Parathyroid adenoma (tissue), 2 donors: ENCODE measurements around the gene TCF4.

Experiments
- H2AFZ ChIP-seq: fragments of 300-600 bp; sonication (generic); one replicate; pipeline ENCODE4 v1.7.0; 2017; ENCODE audit warnings: antibody characterized with exemption, mild to moderate bottlenecking
- H3K27ac ChIP-seq: fragments of 300-600 bp; sonication (generic); one replicate; pipeline ENCODE4 v1.7.0; 2017
- H3K27me3 ChIP-seq: fragments of 300-600 bp; sonication (generic); one replicate; pipeline ENCODE4 v1.7.0; 2017; ENCODE audit warnings: low read length; ENCODE audit not compliant: control insufficient read depth, insufficient read depth
- H3K36me3 ChIP-seq: fragments of 300-600 bp; sonication (generic); one replicate; pipeline ENCODE4 v1.7.0; 2017; ENCODE audit warnings: low read length; ENCODE audit not compliant: control insufficient read depth, insufficient read depth
- H3K4me1 ChIP-seq: fragments of 300-600 bp; sonication (generic); one replicate; pipeline ENCODE4 v1.7.0; 2017; ENCODE audit warnings: control low read depth
- H3K4me2 ChIP-seq: fragments of 300-600 bp; sonication (generic); one replicate; pipeline ENCODE4 v1.7.0; 2017; ENCODE audit warnings: low read length
- H3K4me3 ChIP-seq: fragments of 300-600 bp; sonication (generic); one replicate; pipeline ENCODE4 v1.7.0; 2017; ENCODE audit warnings: low read depth, low read length
- H3K79me2 ChIP-seq: fragments of 300-600 bp; sonication (generic); one replicate; pipeline ENCODE4 v1.7.0; 2017; ENCODE audit warnings: control low read depth
- H3K9ac ChIP-seq: fragments of 300-600 bp; sonication (generic); one replicate; pipeline ENCODE4 v1.7.0; 2017; ENCODE audit warnings: mild to moderate bottlenecking
- H3K9me3 ChIP-seq: fragments of 300-600 bp; sonication (generic); one replicate; pipeline ENCODE4 v1.7.0; 2017; ENCODE audit warnings: low read length; ENCODE audit not compliant: control insufficient read depth
- TF ChIP-seq, protein P1 (sequence below): fragments of 300-600 bp; sonication (generic); IDR thresholded peaks from one replicate; pipeline ENCODE4 v1.7.0; 2017; ENCODE audit warnings: antibody characterized with exemption, mild to moderate bottlenecking
- donor health status: primary hyperparathyroidism.

The TCF4 gene

DNA sequence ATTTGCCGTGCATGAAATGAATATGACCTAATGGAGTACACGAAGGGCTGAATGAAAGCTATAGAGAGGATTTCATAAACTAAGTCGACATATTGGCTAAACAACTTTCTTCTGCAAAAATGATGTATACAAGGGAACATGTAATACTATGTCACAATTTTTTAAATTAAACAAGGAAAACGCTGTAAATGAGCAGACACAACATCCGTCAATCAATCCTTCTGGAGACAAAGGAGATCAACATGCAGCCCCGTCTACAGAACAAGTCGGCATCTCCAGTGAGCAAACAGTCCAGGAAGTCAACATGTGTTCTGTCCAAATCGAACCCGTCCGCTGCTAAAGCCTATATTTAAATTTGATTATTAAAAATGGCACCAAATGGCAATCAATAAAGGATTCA, 180.8 kb downstream of the TCF4 start:
- no peak overlapping the region for H2AFZ ChIP-seq
- peaks cover 9% of the 10 kb centered on the region for H3K4me1 ChIP-seq
- peaks cover 3% of the 10 kb centered on the region for H3K79me2 ChIP-seq
- no peaks in the 10 kb centered on the region for H3K27me3 ChIP-seq
- TF ChIP-seq, protein P1, sequence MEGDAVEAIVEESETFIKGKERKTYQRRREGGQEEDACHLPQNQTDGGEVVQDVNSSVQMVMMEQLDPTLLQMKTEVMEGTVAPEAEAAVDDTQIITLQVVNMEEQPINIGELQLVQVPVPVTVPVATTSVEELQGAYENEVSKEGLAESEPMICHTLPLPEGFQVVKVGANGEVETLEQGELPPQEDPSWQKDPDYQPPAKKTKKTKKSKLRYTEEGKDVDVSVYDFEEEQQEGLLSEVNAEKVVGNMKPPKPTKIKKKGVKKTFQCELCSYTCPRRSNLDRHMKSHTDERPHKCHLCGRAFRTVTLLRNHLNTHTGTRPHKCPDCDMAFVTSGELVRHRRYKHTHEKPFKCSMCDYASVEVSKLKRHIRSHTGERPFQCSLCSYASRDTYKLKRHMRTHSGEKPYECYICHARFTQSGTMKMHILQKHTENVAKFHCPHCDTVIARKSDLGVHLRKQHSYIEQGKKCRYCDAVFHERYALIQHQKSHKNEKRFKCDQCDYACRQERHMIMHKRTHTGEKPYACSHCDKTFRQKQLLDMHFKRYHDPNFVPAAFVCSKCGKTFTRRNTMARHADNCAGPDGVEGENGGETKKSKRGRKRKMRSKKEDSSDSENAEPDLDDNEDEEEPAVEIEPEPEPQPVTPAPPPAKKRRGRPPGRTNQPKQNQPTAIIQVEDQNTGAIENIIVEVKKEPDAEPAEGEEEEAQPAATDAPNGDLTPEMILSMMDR, result no peak
- no peak overlapping the region for H3K9ac ChIP-seq
- H3K4me3 ChIP-seq, result no peak overlapping the region
- no peaks in the 10 kb centered on the region for H3K36me3 ChIP-seq
- H3K9me3 ChIP-seq, result no peaks in the 10 kb centered on the region
- no peak overlapping the region for H3K4me2 ChIP-seq
- no peak overlapping the region for H3K27ac ChIP-seq

DNA sequence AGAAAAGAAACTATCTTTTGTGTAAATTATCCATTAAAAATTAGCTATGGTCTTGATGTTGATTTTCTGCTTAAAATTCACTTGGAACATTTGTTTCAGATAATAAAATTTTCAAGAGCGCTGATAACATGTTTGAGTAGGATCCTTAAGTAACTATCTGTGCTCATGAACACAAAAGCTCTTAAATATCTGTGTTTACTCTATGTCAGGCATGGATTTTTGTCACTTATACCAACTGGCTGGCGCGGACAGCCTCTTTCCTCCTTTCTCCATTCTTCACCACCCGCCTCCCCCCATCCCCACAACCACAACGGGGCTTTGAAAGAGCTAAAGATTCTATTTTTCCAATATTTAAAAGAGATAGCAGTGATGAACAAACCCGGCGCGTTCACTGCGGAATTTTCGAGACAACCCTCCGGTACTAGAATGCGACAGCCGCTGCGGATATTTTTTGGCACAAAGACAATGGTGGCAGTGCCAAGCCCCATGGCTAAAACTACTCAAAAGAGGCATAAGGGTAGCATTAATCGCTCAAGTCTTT, 181.5 kb downstream of the TCF4 start:
- Histone ChIP-seq H3K9me3 (no peaks in the 10 kb centered on the region), H3K27me3 (no peaks in the 10 kb centered on the region), H3K4me2 (no peak overlapping the region), H3K36me3 (no peaks in the 10 kb centered on the region), H2AFZ (no peak overlapping the region), H3K9ac (no peak overlapping the region), H3K4me3 (no peak overlapping the region), H3K27ac (no peak overlapping the region), H3K79me2 (peaks cover 3% of the 10 kb centered on the region), H3K4me1 (peaks cover 9% of the 10 kb centered on the region)
- TF ChIP-seq, protein P1, result no peak

DNA sequence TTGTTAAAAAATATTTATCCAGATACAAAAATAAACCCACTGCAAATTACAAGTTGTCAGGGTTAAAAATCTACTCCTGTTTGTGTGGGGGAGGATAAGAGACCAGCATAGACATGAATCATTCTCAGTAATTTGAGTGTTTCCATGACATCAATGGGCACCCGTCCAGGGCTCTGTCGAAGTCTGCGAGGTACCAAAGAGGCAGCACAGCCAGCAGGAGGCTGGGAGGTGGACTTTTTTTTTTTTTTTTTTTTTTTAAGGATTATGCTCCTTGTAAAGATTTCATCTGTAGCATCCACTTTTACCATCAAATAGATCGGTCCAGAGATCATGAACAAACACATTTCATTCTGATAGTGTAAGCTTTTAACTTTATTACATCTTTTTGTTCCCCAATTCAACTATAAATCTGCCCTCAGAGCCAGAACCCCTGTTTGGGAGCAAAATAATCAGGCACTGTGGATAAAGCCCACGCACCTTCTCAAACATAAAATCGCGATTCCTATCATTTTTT, 182.0 kb downstream of the TCF4 start:
- no peaks in the 10 kb centered on the region for H3K36me3 ChIP-seq
- peaks cover 9% of the 10 kb centered on the region for H3K4me1 ChIP-seq
- peaks cover 3% of the 10 kb centered on the region for H3K79me2 ChIP-seq
- H3K9me3 ChIP-seq, result no peaks in the 10 kb centered on the region
- peak overlapping the region; percentile 8 for H3K27ac ChIP-seq
- TF ChIP-seq, protein P1, result no peak
- H3K27me3 ChIP-seq, result no peaks in the 10 kb centered on the region
- no peak overlapping the region for H2AFZ ChIP-seq
- no peak overlapping the region for H3K4me3 ChIP-seq
- no peak overlapping the region for H3K4me2 ChIP-seq
- H3K9ac ChIP-seq, result no peak overlapping the region

DNA sequence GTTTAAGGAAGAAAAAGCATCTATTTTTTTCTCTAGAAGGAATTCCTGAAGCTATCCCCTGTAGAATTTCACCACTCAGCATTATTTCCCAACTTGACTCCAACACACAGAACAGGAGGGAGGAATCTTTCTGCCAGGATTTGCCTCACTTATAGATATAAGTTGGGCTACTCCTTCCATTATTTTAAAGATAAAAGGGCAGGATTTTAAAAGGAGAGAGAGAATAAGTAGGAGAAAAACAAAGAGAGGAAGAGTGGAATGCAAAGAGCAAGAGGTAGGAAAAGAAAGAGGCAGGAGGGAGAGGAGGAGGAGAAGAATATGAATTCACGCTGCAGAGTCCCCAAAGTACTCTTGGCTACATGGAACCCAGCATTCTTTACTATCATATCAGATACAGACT, 182.5 kb downstream of the TCF4 start:
- TF ChIP-seq, protein P1, result no peak
- Histone ChIP-seq H3K27ac (peak overlapping the region; percentile 8), H3K9ac (no peak overlapping the region)

DNA sequence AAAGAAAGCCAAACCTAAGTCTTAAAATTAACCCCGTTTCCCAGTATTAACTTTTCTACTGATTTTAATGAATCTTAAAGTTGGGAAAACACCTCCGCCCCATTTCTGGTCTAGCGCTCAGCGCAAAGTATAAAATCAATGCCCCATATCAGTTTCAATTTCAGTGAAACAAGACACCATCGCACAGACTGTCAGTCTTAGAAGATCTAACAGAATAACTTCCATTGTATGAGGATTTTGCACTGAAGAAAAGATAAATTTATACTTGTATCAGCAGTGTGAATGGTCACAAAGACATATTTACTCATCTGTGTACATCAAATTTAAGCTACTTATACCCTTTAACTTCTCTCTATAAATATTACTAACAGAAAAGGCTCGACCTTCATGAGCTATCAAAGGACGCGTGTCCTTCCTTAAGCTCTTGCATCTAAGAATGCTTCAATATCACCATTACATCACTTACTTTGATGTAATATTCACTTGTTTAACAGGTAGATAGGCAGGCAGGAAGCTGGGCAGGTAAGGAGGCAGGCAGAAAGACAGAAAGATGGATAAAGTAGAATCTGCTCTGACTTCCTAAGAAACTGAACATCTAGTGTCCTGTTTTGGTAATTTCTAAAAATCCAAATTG, 183.0 kb downstream of the TCF4 start:
- TF ChIP-seq, protein P1, result no peak
- Histone ChIP-seq H3K79me2 (no peaks in the 10 kb centered on the region), H3K27ac (peak overlapping the region; percentile 8), H3K4me3 (no peak overlapping the region), H3K9me3 (no peaks in the 10 kb centered on the region), H3K27me3 (no peaks in the 10 kb centered on the region), H3K4me1 (peaks cover 9% of the 10 kb centered on the region), H2AFZ (no peak overlapping the region), H3K9ac (no peak overlapping the region), H3K4me2 (no peak overlapping the region), H3K36me3 (no peaks in the 10 kb centered on the region)

More for the DNA sequence above, 182.5 kb downstream of the TCF4 start:
- no peak overlapping the region for H3K4me2 ChIP-seq
- no peak overlapping the region for H3K4me3 ChIP-seq
- no peaks in the 10 kb centered on the region for H3K9me3 ChIP-seq
- H3K4me1 ChIP-seq, result peaks cover 9% of the 10 kb centered on the region
- no peaks in the 10 kb centered on the region for H3K27me3 ChIP-seq
- no peak overlapping the region for H2AFZ ChIP-seq
- no peaks in the 10 kb centered on the region for H3K79me2 ChIP-seq
- no peaks in the 10 kb centered on the region for H3K36me3 ChIP-seq
